ENCODE measurements around the gene SLC29A1.

Gene SLC29A1

GRCh38 chr6:44216677-44217331 is 6.6 kb upstream of the SLC29A1 start, which contains the start of gene MYMX:
MYMX (plus strand) TSS chr6:44216926; CDS start chr6:44217472, 546 bp downstream.
- peak within 1 kb of the TSS; percentile 67 for H3K27ac ChIP-seq (ENCODE audit: low read length)
- H3K4me3 ChIP-seq (ENCODE audit: low read depth in 1 of 2, low read length in 2 of 2), result peak within 1 kb of the TSS in 1 of 2 donors; percentile 29
- H3K36me3 ChIP-seq (ENCODE audit: control insufficient read depth in 1 of 2, insufficient read depth in 2 of 2, low read length in 2 of 2), result no peaks in the 10 kb centered on the region
- peaks cover 22 to 43% of the 10 kb centered on the region in 2 donors for H3K4me1 ChIP-seq (ENCODE audit: control insufficient read depth in 1 of 2, insufficient read depth in 2 of 2, low read length in 2 of 2)
- no peaks in the 10 kb centered on the region for H3K27me3 ChIP-seq (ENCODE audit: low read depth, low read length)
- no peaks in the 10 kb centered on the region for H3K9me3 ChIP-seq (ENCODE audit: control insufficient read depth in 1 of 2, low read length in 2 of 2)

DNA sequence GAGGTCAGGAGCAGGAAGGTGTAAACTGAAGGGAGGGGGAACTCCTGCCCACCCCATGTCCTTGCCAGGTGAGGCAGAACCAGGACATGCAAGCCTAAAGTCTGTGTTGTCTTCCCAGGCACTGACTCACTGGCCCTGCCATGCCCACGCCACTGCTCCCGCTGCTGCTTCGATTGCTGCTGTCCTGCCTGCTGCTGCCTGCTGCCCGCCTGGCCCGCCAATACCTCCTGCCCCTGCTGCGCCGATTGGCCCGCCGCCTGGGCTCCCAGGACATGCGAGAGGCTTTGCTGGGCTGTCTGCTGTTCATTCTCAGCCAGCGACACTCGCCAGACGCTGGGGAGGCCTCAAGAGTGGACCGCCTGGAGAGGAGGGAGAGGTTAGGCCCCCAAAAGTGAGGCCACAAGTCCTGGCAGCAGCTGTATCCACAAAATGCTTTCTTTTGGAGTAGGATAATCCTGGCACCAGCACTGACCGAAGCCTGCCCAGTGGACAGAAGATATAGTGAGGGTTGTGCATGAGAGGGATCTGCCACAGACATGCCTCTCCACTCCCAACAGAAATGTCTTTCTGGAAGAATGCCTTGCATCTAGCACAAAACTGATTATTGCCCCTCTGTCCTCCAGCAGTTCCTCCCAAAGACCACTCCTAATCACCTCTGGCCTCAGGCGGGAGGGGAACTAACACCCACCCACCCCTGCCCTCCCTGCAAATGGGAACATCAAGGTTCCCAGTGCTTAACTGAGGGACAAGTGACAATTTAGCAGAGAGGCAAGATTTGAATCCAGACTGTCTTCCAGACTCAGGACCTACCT is 5.9 kb upstream of the SLC29A1 start:
- Histone ChIP-seq H3K4me3 (ENCODE audit: low read depth in 1 of 2, low read length in 2 of 2) (peak overlapping the region in 1 of 2 donors; percentile 29), H3K4me1 (ENCODE audit: control insufficient read depth in 1 of 2, insufficient read depth in 2 of 2, low read length in 2 of 2) (peaks cover 26 to 50% of the 10 kb centered on the region in 2 donors), H3K36me3 (ENCODE audit: control insufficient read depth in 1 of 2, insufficient read depth in 2 of 2, low read length in 2 of 2) (no peaks in the 10 kb centered on the region), H3K27me3 (ENCODE audit: low read depth, low read length) (no peaks in the 10 kb centered on the region), H3K9me3 (ENCODE audit: control insufficient read depth in 1 of 2, low read length in 2 of 2) (no peaks in the 10 kb centered on the region), H3K27ac (ENCODE audit: low read length) (peak overlapping the region; percentile 67)

GRCh38 chr6:44219053-44219814 is 4.2 kb upstream of the SLC29A1 start:
- peak overlapping the region; percentile 49 for H3K27ac ChIP-seq (ENCODE audit: low read length)
- H3K4me3 ChIP-seq (ENCODE audit: low read depth in 1 of 2, low read length in 2 of 2), result peak overlapping the region; percentile 63 to 72
- H3K9me3 ChIP-seq (ENCODE audit: control insufficient read depth in 1 of 2, low read length in 2 of 2), result no peaks in the 10 kb centered on the region
- peaks cover 31 to 60% of the 10 kb centered on the region in 2 donors for H3K4me1 ChIP-seq (ENCODE audit: control insufficient read depth in 1 of 2, insufficient read depth in 2 of 2, low read length in 2 of 2)
- H3K27me3 ChIP-seq (ENCODE audit: low read depth, low read length), result no peaks in the 10 kb centered on the region
- H3K36me3 ChIP-seq (ENCODE audit: control insufficient read depth in 1 of 2, insufficient read depth in 2 of 2, low read length in 2 of 2), result no peaks in the 10 kb centered on the region

- Histone ChIP-seq H3K9me3 (ENCODE audit: control insufficient read depth in 1 of 2, low read length in 2 of 2) (no peaks in the 10 kb centered on the region), H3K27me3 (ENCODE audit: low read depth, low read length) (no peaks in the 10 kb centered on the region), H3K4me1 (ENCODE audit: control insufficient read depth in 1 of 2, insufficient read depth in 2 of 2, low read length in 2 of 2) (peaks cover 36 to 68% of the 10 kb centered on the region in 2 donors)
Measured at GRCh38 chr6:44219815-44220784, 3.3 kb upstream of the SLC29A1 start.

GRCh38 chr6:44220913-44221290 is 2.5 kb upstream of the SLC29A1 start:
- Histone ChIP-seq H3K4me1 (ENCODE audit: control insufficient read depth in 1 of 2, insufficient read depth in 2 of 2, low read length in 2 of 2) (peaks cover 36 to 76% of the 10 kb centered on the region in 2 donors), H3K9me3 (ENCODE audit: control insufficient read depth in 1 of 2, low read length in 2 of 2) (no peaks in the 10 kb centered on the region), H3K4me3 (ENCODE audit: low read depth in 1 of 2, low read length in 2 of 2) (no peak overlapping the region), H3K27me3 (ENCODE audit: low read depth, low read length) (no peaks in the 10 kb centered on the region), H3K36me3 (ENCODE audit: control insufficient read depth in 1 of 2, insufficient read depth in 2 of 2, low read length in 2 of 2) (no peaks in the 10 kb centered on the region), H3K27ac (ENCODE audit: low read length) (peak overlapping the region; percentile 27)

More at GRCh38 chr6:44219815-44220784, 3.3 kb upstream of the SLC29A1 start:
- H3K27ac ChIP-seq (ENCODE audit: low read length), result no peak overlapping the region
- H3K36me3 ChIP-seq (ENCODE audit: control insufficient read depth in 1 of 2, insufficient read depth in 2 of 2, low read length in 2 of 2), result no peaks in the 10 kb centered on the region
- peak overlapping the region; percentile 46 to 72 for H3K4me3 ChIP-seq (ENCODE audit: low read depth in 1 of 2, low read length in 2 of 2)

- no peak overlapping the region for H3K4me3 ChIP-seq (ENCODE audit: low read depth in 1 of 2, low read length in 2 of 2)
- peaks cover 36 to 81% of the 10 kb centered on the region in 2 donors for H3K4me1 ChIP-seq (ENCODE audit: control insufficient read depth in 1 of 2, insufficient read depth in 2 of 2, low read length in 2 of 2)
- no peaks in the 10 kb centered on the region for H3K36me3 ChIP-seq (ENCODE audit: control insufficient read depth in 1 of 2, insufficient read depth in 2 of 2, low read length in 2 of 2)
Measured at GRCh38 chr6:44221291-44221960, 2.0 kb upstream of the SLC29A1 start.

GRCh38 chr6:44221961-44222335 is 1.4 kb upstream of the SLC29A1 start:
- H3K27me3 ChIP-seq (ENCODE audit: low read depth, low read length), result no peaks in the 10 kb centered on the region
- peaks cover 32 to 82% of the 10 kb centered on the region in 2 donors for H3K4me1 ChIP-seq (ENCODE audit: control insufficient read depth in 1 of 2, insufficient read depth in 2 of 2, low read length in 2 of 2)
- no peaks in the 10 kb centered on the region for H3K36me3 ChIP-seq (ENCODE audit: control insufficient read depth in 1 of 2, insufficient read depth in 2 of 2, low read length in 2 of 2)
- H3K9me3 ChIP-seq (ENCODE audit: control insufficient read depth in 1 of 2, low read length in 2 of 2), result no peaks in the 10 kb centered on the region
- H3K4me3 ChIP-seq (ENCODE audit: low read depth in 1 of 2, low read length in 2 of 2), result no peak overlapping the region
- peak overlapping the region; percentile 27 for H3K27ac ChIP-seq (ENCODE audit: low read length)

More at GRCh38 chr6:44221291-44221960, 2.0 kb upstream of the SLC29A1 start:
- Histone ChIP-seq H3K27me3 (ENCODE audit: low read depth, low read length) (no peaks in the 10 kb centered on the region), H3K9me3 (ENCODE audit: control insufficient read depth in 1 of 2, low read length in 2 of 2) (no peaks in the 10 kb centered on the region), H3K27ac (ENCODE audit: low read length) (peak overlapping the region; percentile 27)

GRCh38 chr6:44222486-44223318 is 693 bp upstream of the SLC29A1 start:
- Histone ChIP-seq H3K4me1 (ENCODE audit: control insufficient read depth in 1 of 2, insufficient read depth in 2 of 2, low read length in 2 of 2) (peaks cover 30 to 82% of the 10 kb centered on the region in 2 donors), H3K27ac (ENCODE audit: low read length) (peak overlapping the region; percentile 51), H3K36me3 (ENCODE audit: control insufficient read depth in 1 of 2, insufficient read depth in 2 of 2, low read length in 2 of 2) (no peaks in the 10 kb centered on the region), H3K4me3 (ENCODE audit: low read depth in 1 of 2, low read length in 2 of 2) (peak overlapping the region; percentile 50 to 76), H3K27me3 (ENCODE audit: low read depth, low read length) (no peaks in the 10 kb centered on the region), H3K9me3 (ENCODE audit: control insufficient read depth in 1 of 2, low read length in 2 of 2) (no peaks in the 10 kb centered on the region)

GRCh38 chr6:44224029-44224964 is 902 bp downstream of the SLC29A1 start:
- H3K27me3 ChIP-seq (ENCODE audit: low read depth, low read length), result no peaks in the 10 kb centered on the region
- peak overlapping the region; percentile 14 for H3K27ac ChIP-seq (ENCODE audit: low read length)
- H3K4me3 ChIP-seq (ENCODE audit: low read depth in 1 of 2, low read length in 2 of 2), result peak overlapping the region; percentile 62 to 76
- peaks cover 0 to under 1% of the 10 kb centered on the region in 2 donors for H3K36me3 ChIP-seq (ENCODE audit: control insufficient read depth in 1 of 2, insufficient read depth in 2 of 2, low read length in 2 of 2)
- H3K9me3 ChIP-seq (ENCODE audit: control insufficient read depth in 1 of 2, low read length in 2 of 2), result no peaks in the 10 kb centered on the region
- H3K4me1 ChIP-seq (ENCODE audit: control insufficient read depth in 1 of 2, insufficient read depth in 2 of 2, low read length in 2 of 2), result peaks cover 27 to 85% of the 10 kb centered on the region in 2 donors
